ENCODE results near the gene CFLAR. TPM values are rescaled to one million over a fixed set of nuclear protein-coding genes. Genes with fewer than 3 reads are reported as not detected.

CFLAR gene
- total and polyA plus RNA-seq, 9 of the 15 experiments (the other 6 are each of a cell fraction or from before 2014, with no cell fraction given): 27.5 to 102 (median 54.0) TPM

DNA sequence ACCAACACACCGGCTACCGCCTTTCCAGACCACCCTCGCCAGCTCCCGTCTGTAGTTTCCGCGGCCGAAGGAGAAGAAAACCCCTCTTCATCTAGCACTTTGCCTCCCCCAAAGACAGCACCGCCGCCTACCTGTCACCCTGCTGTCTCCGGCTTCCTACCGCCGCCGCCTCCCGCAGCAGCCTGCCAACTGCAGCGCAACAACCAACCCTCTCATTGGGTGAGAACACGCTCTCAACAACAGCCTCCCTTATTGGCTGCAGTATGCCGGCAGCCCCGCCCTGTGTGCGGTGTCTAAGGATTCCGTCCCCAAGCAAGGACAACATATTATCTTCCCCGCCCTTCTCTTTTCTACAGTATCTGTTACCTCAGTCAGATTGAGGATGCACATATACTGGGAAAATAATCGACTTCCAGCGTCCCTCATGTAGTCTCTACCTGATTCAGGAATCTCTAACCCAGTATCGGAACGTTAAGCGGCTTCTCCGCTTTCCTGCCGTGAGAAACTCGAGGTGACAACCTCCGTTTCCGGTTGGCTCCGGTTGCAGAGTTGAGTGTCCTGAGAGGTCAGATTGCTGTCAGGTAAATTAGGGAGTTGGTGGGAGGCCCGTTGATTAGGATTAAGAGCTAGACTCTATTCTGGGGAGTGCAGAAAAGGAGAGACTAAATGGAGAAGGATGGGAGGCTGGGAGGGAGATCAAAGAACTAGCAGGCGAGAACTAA, 44.3 kb upstream of the CFLAR start, which contains the start of the genes HYCC2 and NDUFB3 (continued):
- TF ChIP-seq ZNF785 (CRISPR knock-in tag; IDR thresholded peaks at IDR 0.05): no peak
- TF ChIP-seq PML (IDR thresholded peaks at IDR 0.05; ENCODE audit: low read length): peak; percentile 60; the same call in 1 of the 2 replicates
- 0 out of 2 replicates have a peak, but pooled peaks have one; percentile 29 for TF ChIP-seq GTF2F1 (IDR thresholded peaks at IDR 0.05; ENCODE audit: low read depth, low read length)
- no peak for TF ChIP-seq MTA2 (IDR thresholded peaks at IDR 0.05; ENCODE audit: low read depth)
- TF ChIP-seq POLR2A (conservative IDR thresholded peaks at IDR 0.05): peak; percentile 84
- TF ChIP-seq NR2C2 (CRISPR knock-in tag; IDR thresholded peaks at IDR 0.05): peak; percentile 85
- TF ChIP-seq NR2C2 (tag; IDR thresholded peaks at IDR 0.05): peak; percentile 97
- TF ChIP-seq, protein P1, sequence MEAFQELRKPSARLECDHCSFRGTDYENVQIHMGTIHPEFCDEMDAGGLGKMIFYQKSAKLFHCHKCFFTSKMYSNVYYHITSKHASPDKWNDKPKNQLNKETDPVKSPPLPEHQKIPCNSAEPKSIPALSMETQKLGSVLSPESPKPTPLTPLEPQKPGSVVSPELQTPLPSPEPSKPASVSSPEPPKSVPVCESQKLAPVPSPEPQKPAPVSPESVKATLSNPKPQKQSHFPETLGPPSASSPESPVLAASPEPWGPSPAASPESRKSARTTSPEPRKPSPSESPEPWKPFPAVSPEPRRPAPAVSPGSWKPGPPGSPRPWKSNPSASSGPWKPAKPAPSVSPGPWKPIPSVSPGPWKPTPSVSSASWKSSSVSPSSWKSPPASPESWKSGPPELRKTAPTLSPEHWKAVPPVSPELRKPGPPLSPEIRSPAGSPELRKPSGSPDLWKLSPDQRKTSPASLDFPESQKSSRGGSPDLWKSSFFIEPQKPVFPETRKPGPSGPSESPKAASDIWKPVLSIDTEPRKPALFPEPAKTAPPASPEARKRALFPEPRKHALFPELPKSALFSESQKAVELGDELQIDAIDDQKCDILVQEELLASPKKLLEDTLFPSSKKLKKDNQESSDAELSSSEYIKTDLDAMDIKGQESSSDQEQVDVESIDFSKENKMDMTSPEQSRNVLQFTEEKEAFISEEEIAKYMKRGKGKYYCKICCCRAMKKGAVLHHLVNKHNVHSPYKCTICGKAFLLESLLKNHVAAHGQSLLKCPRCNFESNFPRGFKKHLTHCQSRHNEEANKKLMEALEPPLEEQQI (IDR thresholded peaks at IDR 0.05): peak; percentile 86
- no peak for TF ChIP-seq TCF3 (CRISPR knock-in tag; IDR thresholded peaks at IDR 0.05)
- TF ChIP-seq RFX7 (CRISPR knock-in tag; IDR thresholded peaks at IDR 0.05): no peak
- no peak for TF ChIP-seq ATF1 (CRISPR knock-in tag; IDR thresholded peaks at IDR 0.05)
- TF ChIP-seq ATF1 (tag; IDR thresholded peaks at IDR 0.05): peak; percentile 83
- peak; percentile 87 for TF ChIP-seq HLTF (IDR thresholded peaks at IDR 0.05)
- 0 out of 2 replicates have a peak, but pooled peaks have one; percentile 31 for TF ChIP-seq ERF (CRISPR knock-in tag; IDR thresholded peaks at IDR 0.05)
- TF ChIP-seq, protein P2, sequence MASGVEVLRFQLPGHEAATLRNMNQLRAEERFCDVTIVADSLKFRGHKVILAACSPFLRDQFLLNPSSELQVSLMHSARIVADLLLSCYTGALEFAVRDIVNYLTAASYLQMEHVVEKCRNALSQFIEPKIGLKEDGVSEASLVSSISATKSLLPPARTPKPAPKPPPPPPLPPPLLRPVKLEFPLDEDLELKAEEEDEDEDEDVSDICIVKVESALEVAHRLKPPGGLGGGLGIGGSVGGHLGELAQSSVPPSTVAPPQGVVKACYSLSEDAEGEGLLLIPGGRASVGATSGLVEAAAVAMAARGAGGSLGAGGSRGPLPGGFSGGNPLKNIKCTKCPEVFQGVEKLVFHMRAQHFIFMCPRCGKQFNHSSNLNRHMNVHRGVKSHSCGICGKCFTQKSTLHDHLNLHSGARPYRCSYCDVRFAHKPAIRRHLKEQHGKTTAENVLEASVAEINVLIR (CRISPR knock-in tag; IDR thresholded peaks at IDR 0.05): no peak
- TF ChIP-seq, protein P3, sequence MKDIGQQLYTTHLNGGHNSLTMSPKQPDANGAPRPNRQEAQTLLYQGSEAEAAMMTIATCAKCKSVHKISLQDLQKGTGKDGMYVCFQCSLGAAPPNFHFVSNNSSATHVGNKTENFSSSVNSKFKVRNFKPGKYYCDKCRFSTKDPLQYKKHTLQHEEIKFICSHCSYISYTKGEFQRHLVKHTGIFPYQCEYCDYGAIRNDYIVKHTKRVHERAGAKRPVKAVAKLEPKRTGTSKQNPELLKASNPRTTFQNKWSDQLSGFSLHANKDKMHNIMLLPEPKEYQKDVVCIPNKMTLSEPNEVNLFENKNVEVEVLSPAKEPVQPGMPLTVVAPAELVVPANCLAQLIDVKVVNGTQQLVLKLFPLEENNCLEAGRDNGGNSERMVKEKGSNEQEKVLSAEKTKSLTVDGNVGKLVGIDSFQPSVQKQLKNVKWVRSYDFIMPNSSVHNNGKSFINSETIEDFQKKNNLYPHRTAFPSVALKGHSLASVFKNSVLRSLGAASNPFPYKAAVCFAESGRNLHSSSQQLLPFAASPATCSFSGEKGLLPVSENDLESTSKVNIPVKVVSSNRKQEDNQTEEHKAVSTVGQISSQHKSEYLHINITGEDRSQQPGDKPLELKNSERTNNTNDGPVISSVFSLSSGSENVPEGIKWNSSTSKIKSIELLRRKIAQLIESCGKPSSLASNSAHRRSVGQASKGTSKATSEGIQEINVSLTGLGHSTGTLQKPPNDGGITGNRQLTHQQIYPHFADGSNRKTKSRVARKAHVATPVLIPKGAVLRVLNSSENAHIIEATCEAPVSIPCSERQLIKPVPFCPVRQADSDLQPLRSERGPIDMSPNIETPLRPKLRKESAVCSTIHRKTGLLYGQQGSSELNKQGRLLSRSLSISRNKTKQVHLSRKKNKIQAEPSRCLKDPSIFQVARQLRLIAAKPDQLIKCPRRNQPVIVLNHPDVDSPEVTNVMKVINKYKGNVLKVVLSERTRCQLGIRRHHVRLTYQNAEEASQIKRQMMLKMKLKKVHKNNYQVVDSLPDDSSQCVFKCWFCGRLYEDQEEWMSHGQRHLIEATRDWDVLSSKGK (CRISPR knock-in tag; IDR thresholded peaks at IDR 0.05): no peak
- TF ChIP-seq HNRNPK (IDR thresholded peaks at IDR 0.05; ENCODE audit: low read depth, low read length, poor library complexity, severe bottlenecking): no peak
- TF ChIP-seq FOXJ2 (tag; IDR thresholded peaks at IDR 0.05): no peak
- 0 out of 2 replicates have a peak, but pooled peaks have one; percentile 8 for TF ChIP-seq LARP7 (IDR thresholded peaks at IDR 0.05)
- no peak for TF ChIP-seq FIP1L1 (IDR thresholded peaks at IDR 0.05; ENCODE audit: low read depth, low read length, poor library complexity, severe bottlenecking)
- TF ChIP-seq, protein P4, sequence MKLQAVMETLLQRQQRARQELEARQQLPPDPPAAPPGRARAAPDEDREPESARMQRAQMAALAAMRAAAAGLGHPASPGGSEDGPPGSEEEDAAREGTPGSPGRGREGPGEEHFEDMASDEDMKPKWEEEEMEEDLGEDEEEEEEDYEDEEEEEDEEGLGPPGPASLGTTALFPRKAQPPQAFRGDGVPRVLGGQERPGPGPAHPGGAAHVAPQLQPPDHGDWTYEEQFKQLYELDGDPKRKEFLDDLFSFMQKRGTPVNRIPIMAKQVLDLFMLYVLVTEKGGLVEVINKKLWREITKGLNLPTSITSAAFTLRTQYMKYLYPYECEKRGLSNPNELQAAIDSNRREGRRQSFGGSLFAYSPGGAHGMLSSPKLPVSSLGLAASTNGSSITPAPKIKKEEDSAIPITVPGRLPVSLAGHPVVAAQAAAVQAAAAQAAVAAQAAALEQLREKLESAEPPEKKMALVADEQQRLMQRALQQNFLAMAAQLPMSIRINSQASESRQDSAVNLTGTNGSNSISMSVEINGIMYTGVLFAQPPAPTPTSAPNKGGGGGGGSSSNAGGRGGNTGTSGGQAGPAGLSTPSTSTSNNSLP (IDR thresholded peaks at IDR 0.05; ENCODE audit: borderline replicate concordance, low read depth, low read length): no peak
- no peak for TF ChIP-seq GATAD2A (IDR thresholded peaks at IDR 0.05)

Measured in K562 (cell line).